ENCODE results near the gene HIBCH. TPM values are rescaled to one million over a fixed set of nuclear protein-coding genes. Genes with fewer than 3 reads are reported as not detected.
A peak's percentile ranks its signal among the peaks of the same experiment; 100 is the strongest.

HIBCH gene
- polyA plus RNA-seq, 2 of the 4 experiments (the other 2 are of a cell fraction), result 21.8 to 26.9 TPM

DNA sequence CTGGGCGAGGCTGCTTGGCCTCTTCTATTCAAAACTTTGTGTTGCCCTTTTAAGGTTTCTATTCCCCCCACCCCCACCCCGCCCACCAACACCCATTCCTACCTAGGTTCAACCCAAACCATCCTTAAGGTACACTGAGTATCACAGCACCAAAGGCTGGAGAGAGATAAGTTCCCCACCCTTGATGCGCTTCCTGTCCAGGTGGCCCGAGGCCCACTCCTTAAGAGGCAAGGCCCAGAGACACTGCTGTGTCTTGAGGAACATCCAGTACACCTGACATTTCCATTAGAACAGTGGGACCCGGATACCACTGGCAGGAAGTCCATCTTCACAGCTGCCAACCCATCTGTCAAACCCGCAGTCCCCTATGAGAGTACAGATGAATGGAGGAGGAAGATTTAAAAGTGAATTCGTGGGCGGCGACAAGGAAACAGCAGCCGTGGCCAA, 23.5 kb upstream of the HIBCH start:
- H3K4me1 ChIP-seq, result peaks cover 30% of the 10 kb centered on the region
- CTCF ChIA-PET, result interaction anchor here (0.6 to 3.9 kb wide), 6 partner anchors 13 to 542 kb away, joined by 3 to 22 read pairs (median 4); partner anchors contain the start of gene HIBCH
- WGBS (ENCODE audit: missing lambda C conversion rate), result 30% methylated on average over 9 of the region's 10 CpGs
- peak in 1 of 2 experiments; percentile 37; a peak in 4 of 6 replicates for ATAC-seq
- TF ChIP-seq, protein P1, sequence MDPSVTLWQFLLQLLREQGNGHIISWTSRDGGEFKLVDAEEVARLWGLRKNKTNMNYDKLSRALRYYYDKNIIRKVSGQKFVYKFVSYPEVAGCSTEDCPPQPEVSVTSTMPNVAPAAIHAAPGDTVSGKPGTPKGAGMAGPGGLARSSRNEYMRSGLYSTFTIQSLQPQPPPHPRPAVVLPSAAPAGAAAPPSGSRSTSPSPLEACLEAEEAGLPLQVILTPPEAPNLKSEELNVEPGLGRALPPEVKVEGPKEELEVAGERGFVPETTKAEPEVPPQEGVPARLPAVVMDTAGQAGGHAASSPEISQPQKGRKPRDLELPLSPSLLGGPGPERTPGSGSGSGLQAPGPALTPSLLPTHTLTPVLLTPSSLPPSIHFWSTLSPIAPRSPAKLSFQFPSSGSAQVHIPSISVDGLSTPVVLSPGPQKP (IDR thresholded peaks at IDR 0.05; ENCODE audit: low read depth, low read length), result no peak
- TF ChIP-seq HOXB5 (CRISPR knock-in tag; IDR thresholded peaks at IDR 0.05), result 0 out of 2 replicates have a peak, but pooled peaks have one; percentile 8
- H3K27ac ChIP-seq, result peak overlapping the region; percentile 67 to 95
- H3K9me3 ChIP-seq, result no peaks in the 10 kb centered on the region
- no peak for FAIRE-seq
- H3K4me2 ChIP-seq, result peak overlapping the region; percentile 87
- DNase-seq (ENCODE audit: low read depth in 1 of 2, low spot score in 1 of 2), result no peak
- POLR2A ChIA-PET, result interaction anchor here (1.3 kb wide), 1 partner anchor 23 kb away, joined by 4 read pairs; the partner anchor contains the start of gene HIBCH
- peak overlapping the region; percentile 63 for H3K4me3 ChIP-seq

DNA sequence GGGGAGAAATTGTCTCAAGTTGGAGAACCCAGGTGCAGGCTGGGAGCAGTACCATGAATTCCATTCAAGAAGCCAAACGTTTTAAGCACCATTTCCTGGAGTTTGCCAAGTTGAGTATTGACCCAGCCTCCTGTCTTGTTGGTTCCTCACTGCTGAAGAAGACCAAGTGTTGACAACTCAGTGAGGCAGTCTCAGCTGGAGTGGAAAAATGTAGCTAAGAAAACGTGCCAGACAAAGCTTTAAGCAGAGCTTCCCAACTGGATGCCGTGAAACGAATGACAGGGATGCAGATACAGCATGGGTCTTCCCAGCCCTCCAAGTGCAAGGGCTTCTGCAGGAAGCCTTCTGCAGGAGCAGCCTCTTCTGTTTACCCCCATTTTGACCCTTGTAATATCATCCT, 23.0 kb upstream of the HIBCH start:
- no peak for TF ChIP-seq TFCP2L1 (CRISPR knock-in tag; IDR thresholded peaks at IDR 0.05)
- TF ChIP-seq, protein P2, sequence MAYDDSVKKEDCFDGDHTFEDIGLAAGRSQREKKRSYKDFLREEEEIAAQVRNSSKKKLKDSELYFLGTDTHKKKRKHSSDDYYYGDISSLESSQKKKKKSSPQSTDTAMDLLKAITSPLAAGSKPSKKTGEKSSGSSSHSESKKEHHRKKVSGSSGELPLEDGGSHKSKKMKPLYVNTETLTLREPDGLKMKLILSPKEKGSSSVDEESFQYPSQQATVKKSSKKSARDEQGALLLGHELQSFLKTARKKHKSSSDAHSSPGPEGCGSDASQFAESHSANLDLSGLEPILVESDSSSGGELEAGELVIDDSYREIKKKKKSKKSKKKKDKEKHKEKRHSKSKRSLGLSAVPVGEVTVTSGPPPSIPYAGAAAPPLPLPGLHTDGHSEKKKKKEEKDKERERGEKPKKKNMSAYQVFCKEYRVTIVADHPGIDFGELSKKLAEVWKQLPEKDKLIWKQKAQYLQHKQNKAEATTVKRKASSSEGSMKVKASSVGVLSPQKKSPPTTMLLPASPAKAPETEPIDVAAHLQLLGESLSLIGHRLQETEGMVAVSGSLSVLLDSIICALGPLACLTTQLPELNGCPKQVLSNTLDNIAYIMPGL (CRISPR knock-in tag; IDR thresholded peaks at IDR 0.05; ENCODE audit: borderline replicate concordance), result no peak
- no peak for TF ChIP-seq NPAS2 (CRISPR knock-in tag; IDR thresholded peaks at IDR 0.05; ENCODE audit: borderline replicate concordance)
- TF ChIP-seq, protein P1 (IDR thresholded peaks at IDR 0.05; ENCODE audit: low read depth, low read length), result no peak
- no peak for TF ChIP-seq PHF8 (IDR thresholded peaks at IDR 0.05; ENCODE audit: borderline replicate concordance, low read depth)
- TF ChIP-seq NFE2L2 (conservative IDR thresholded peaks at IDR 0.05; ENCODE audit: low read length), result no peak
- no peak for TF ChIP-seq TP53 (CRISPR knock-in tag; IDR thresholded peaks at IDR 0.05)
- TF ChIP-seq KDM1A (IDR thresholded peaks at IDR 0.05; ENCODE audit: low read depth), result no peak
- TF ChIP-seq, protein P3, sequence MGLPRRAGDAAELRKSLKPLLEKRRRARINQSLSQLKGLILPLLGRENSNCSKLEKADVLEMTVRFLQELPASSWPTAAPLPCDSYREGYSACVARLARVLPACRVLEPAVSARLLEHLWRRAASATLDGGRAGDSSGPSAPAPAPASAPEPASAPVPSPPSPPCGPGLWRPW (IDR thresholded peaks at IDR 0.05), result no peak
- no peak for TF ChIP-seq GATA3 (IDR thresholded peaks at IDR 0.05; ENCODE audit: borderline replicate concordance)
- no peak for TF ChIP-seq MAFK (IDR thresholded peaks at IDR 0.05; ENCODE audit: partially characterized antibody)
- TF ChIP-seq, protein P4, sequence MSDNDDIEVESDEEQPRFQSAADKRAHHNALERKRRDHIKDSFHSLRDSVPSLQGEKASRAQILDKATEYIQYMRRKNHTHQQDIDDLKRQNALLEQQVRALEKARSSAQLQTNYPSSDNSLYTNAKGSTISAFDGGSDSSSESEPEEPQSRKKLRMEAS (IDR thresholded peaks at IDR 0.05), result no peak
- no peak for TF ChIP-seq EHF (CRISPR knock-in tag; IDR thresholded peaks at IDR 0.05)
- TF ChIP-seq, protein P5, sequence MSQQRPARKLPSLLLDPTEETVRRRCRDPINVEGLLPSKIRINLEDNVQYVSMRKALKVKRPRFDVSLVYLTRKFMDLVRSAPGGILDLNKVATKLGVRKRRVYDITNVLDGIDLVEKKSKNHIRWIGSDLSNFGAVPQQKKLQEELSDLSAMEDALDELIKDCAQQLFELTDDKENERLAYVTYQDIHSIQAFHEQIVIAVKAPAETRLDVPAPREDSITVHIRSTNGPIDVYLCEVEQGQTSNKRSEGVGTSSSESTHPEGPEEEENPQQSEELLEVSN (IDR thresholded peaks at IDR 0.05; ENCODE audit: borderline replicate concordance, low read depth), result no peak
- TF ChIP-seq EP300 (IDR thresholded peaks at IDR 0.05), result no peak
- TF ChIP-seq HOXB13 (CRISPR knock-in tag; IDR thresholded peaks at IDR 0.05; ENCODE audit: low read depth), result no peak
- DNase-seq (ENCODE audit: low read depth in 1 of 2, low spot score in 1 of 2) (no peak), FAIRE-seq (no peak), ATAC-seq (no peak)
- Histone ChIP-seq H3K9me3 (no peaks in the 10 kb centered on the region), H3K4me1 (peaks cover 30% of the 10 kb centered on the region), H3K4me2 (peak overlapping the region; percentile 87), H3K4me3 (no peak overlapping the region), H3K27ac (peak overlapping the region; percentile 4 to 95; a peak in 4 of 6 replicates)
- CTCF ChIA-PET, result interaction anchor here (1.2 kb wide), 1 partner anchor 23 kb away, joined by 3 read pairs; the partner anchor contains the start of gene HIBCH
- WGBS (ENCODE audit: missing lambda C conversion rate), result 71% methylated on average over 4 of the region's 4 CpGs
- POLR2A ChIA-PET, result interaction anchor here (1.3 kb wide), 1 partner anchor 23 kb away, joined by 4 read pairs; the partner anchor contains the start of gene HIBCH

All from A549 (cell line).